ENCODE data around the gene PRR5L.

PRR5L gene

GRCh38 chr11:36451681-36452080 lies 155.6 kb downstream of the PRR5L start:
- DNase-seq (ENCODE audit: extremely low spot score, insufficient read length, low read depth) (no peak), FAIRE-seq (no peak)

- FAIRE-seq, result no peak
- DNase-seq (ENCODE audit: extremely low spot score, insufficient read length, low read depth), result no peak
Observed at GRCh38 chr11:36452236-36452940, 156.3 kb downstream of the PRR5L start.

- FAIRE-seq (no peak), DNase-seq (ENCODE audit: extremely low spot score, insufficient read length, low read depth) (no peak)
Observed at GRCh38 chr11:36452961-36453360, 156.9 kb downstream of the PRR5L start.

GRCh38 chr11:36453678-36454077 lies 157.6 kb downstream of the PRR5L start:
- FAIRE-seq, result no peak
- DNase-seq (ENCODE audit: extremely low spot score, insufficient read length, low read depth), result no peak

- DNase-seq (ENCODE audit: extremely low spot score, insufficient read length, low read depth) (no peak), FAIRE-seq (no peak)
Observed at GRCh38 chr11:36454551-36454940, 158.5 kb downstream of the PRR5L start.

GRCh38 chr11:36454941-36455631 lies 159.0 kb downstream of the PRR5L start:
- DNase-seq (ENCODE audit: extremely low spot score, insufficient read length, low read depth) (no peak), FAIRE-seq (no peak)

- FAIRE-seq (no peak), DNase-seq (ENCODE audit: extremely low spot score, insufficient read length, low read depth) (no peak)
Observed at GRCh38 chr11:36455658-36456111, 159.6 kb downstream of the PRR5L start.

- FAIRE-seq (no peak), DNase-seq (ENCODE audit: extremely low spot score, insufficient read length, low read depth) (no peak)
Observed at GRCh38 chr11:36456156-36456555, 160.1 kb downstream of the PRR5L start.

- FAIRE-seq, result no peak
- no peak for DNase-seq (ENCODE audit: extremely low spot score, insufficient read length, low read depth)
Observed at GRCh38 chr11:36458129-36458915, 162.2 kb downstream of the PRR5L start.

- no peak for FAIRE-seq
- no peak for DNase-seq (ENCODE audit: extremely low spot score, insufficient read length, low read depth)
Observed at GRCh38 chr11:36459046-36459445, 163.0 kb downstream of the PRR5L start.

GRCh38 chr11:36460220-36460619 lies 164.1 kb downstream of the PRR5L start:
- FAIRE-seq (no peak), DNase-seq (ENCODE audit: extremely low spot score, insufficient read length, low read depth) (no peak)

- DNase-seq (ENCODE audit: extremely low spot score, insufficient read length, low read depth) (no peak), FAIRE-seq (no peak)
Observed at GRCh38 chr11:36462321-36462720, 166.2 kb downstream of the PRR5L start.

- no peak for DNase-seq (ENCODE audit: extremely low spot score, insufficient read length, low read depth)
- FAIRE-seq, result no peak
Observed at GRCh38 chr11:36463781-36464180, 167.7 kb downstream of the PRR5L start.

- DNase-seq (ENCODE audit: extremely low spot score, insufficient read length, low read depth) (no peak), FAIRE-seq (no peak)
Observed at GRCh38 chr11:36464720-36465119, 168.6 kb downstream of the PRR5L start.

- FAIRE-seq, result no peak
- DNase-seq (ENCODE audit: extremely low spot score, insufficient read length, low read depth), result no peak
Observed at GRCh38 chr11:36465449-36466163, 169.5 kb downstream of the PRR5L start.

GRCh38 chr11:36467012-36467411 lies 170.9 kb downstream of the PRR5L start:
- DNase-seq (ENCODE audit: extremely low spot score, insufficient read length, low read depth) (no peak), FAIRE-seq (no peak)

GRCh38 chr11:36467916-36468315 lies 171.8 kb downstream of the PRR5L start:
- FAIRE-seq (no peak), DNase-seq (ENCODE audit: extremely low spot score, insufficient read length, low read depth) (no peak)

GRCh38 chr11:36469063-36469462 lies 173.0 kb downstream of the PRR5L start:
- DNase-seq (ENCODE audit: extremely low spot score, insufficient read length, low read depth) (no peak), FAIRE-seq (no peak)

- FAIRE-seq (no peak), DNase-seq (ENCODE audit: extremely low spot score, insufficient read length, low read depth) (no peak)
Observed at GRCh38 chr11:36469881-36470802, 174.1 kb downstream of the PRR5L start.
